Endodermal cell (in vitro differentiated cells): ENCODE measurements around the gene LIN37. TPM values are rescaled to one million over a fixed set of nuclear protein-coding genes. Genes with fewer than 3 reads are reported as not detected.

Experiments used
- DNase-seq: peaks from one replicate; pipeline ENCODE4 v3.0.0-alpha.2; 2017
- H3K27ac ChIP-seq: 2 replicates; pipeline ENCODE4 v1.5.1; 2013; ENCODE audit warnings: mild to moderate bottlenecking, low read depth, low read length, moderate library complexity
- H3K27me3 ChIP-seq: 2 replicates; pipeline ENCODE4 v1.6.1; 2013; ENCODE audit warnings: mild to moderate bottlenecking, low read length, moderate library complexity; ENCODE audit not compliant: insufficient read depth, control insufficient read depth, poor library complexity, severe bottlenecking
- H3K36me3 ChIP-seq: 2 replicates; pipeline ENCODE4 v1.7.0; 2013; ENCODE audit warnings: mild to moderate bottlenecking, low read length, moderate library complexity; ENCODE audit not compliant: control insufficient read depth, insufficient read depth
- H3K4me1 ChIP-seq: one replicate; pipeline ENCODE4 v1.7.0; 2013; ENCODE audit warnings: low read length; ENCODE audit not compliant: control insufficient read depth, insufficient read depth
- H3K4me3 ChIP-seq: 2 replicates; pipeline ENCODE4 v1.5.1; 2013; ENCODE audit warnings: mild to moderate bottlenecking, low read length, moderate library complexity
- H3K9ac ChIP-seq: 2 replicates; pipeline ENCODE4 v1.6.1; 2013; ENCODE audit warnings: mild to moderate bottlenecking, low read length, moderate library complexity; ENCODE audit not compliant: poor library complexity, severe bottlenecking; ENCODE audit errors: extremely low read depth
- H3K9me3 ChIP-seq: 2 replicates; pipeline ENCODE4 v1.6.1; 2013; ENCODE audit warnings: mild to moderate bottlenecking, low read length, moderate library complexity; ENCODE audit not compliant: control insufficient read depth
- H3K27ac Mint-ChIP-seq: 2 replicates; pipeline ENCODE4 v1.8.0; 2020; ENCODE audit warnings: mixed read lengths
- H3K27me3 Mint-ChIP-seq: 2 replicates; pipeline ENCODE4 v1.8.0; 2021; ENCODE audit warnings: mild to moderate bottlenecking, mixed read lengths; ENCODE audit not compliant: insufficient read depth
- H3K36me3 Mint-ChIP-seq: 2 replicates; pipeline ENCODE4 v1.8.0; 2020; ENCODE audit warnings: low read depth, mixed read lengths
- H3K4me1 Mint-ChIP-seq: 2 replicates; pipeline ENCODE4 v1.8.0; 2020; ENCODE audit warnings: mixed read lengths
- H3K4me3 Mint-ChIP-seq: 2 replicates; pipeline ENCODE4 v1.8.0; 2020; ENCODE audit warnings: mild to moderate bottlenecking, moderate library complexity, mixed read lengths
- H3K9me3 Mint-ChIP-seq: 2 replicates; pipeline ENCODE4 v1.8.0; 2020; ENCODE audit warnings: mild to moderate bottlenecking, mixed read lengths
- CTCF ChIP-seq: fragments of 200-600 bp; sonication (generic); conservative IDR thresholded peaks from 2 replicates; pipeline ENCODE4 v1.5.0; 2021; ENCODE audit warnings: antibody characterized with exemption, mild to moderate bottlenecking
- WGBS, 2 experiments: methylation state at CpG; one replicate each; pipeline versions ENCODE4 v1.1.5 to v1.1.7; 2013; ENCODE audit warnings: missing lambda C conversion rate in 2 of 2, mixed read lengths in 1 of 2; ENCODE audit not compliant: insufficient coverage in 1 of 2, insufficient read length in 1 of 2; 5-methylcytosine and 5-hydroxymethylcytosine counted together
- total RNA-seq, 2 donors: library from RNA; stranded (reverse); fragmentation: NEBNext Ultra II Directional in 1 of 2; extraction: Animal tissue kit (Norgen Biotek cat#: 25700) in 1 of 2; gene quantifications; 2 replicates in 1 of 2; 3 replicates in 1 of 2; pipeline ENCODE4 v1.2.1, GENCODE V29; 2021

Gene LIN37
- total RNA-seq, 2 donors from 2014 or later: 6.6 to 7.6 TPM

GRCh38 chr19:35796645-35797542, 48.5 kb downstream of the LIN37 start:
- 43 to 48% methylated on average over 16 to 39 of the region's 39 CpGs for WGBS, 2 experiments
- Mint-ChIP-seq H3K9me3 (no peaks in the 10 kb centered on the region), H3K36me3 (no peaks in the 10 kb centered on the region), H3K27ac (no peak overlapping the region), H3K4me1 (peaks cover 4% of the 10 kb centered on the region), H3K4me3 (peak overlapping the region; percentile 28), H3K27me3 (peaks cover 33% of the 10 kb centered on the region)
- Histone ChIP-seq H3K9ac (no peak overlapping the region), H3K27me3 (peaks cover 36% of the 10 kb centered on the region), H3K4me1 (no peaks in the 10 kb centered on the region), H3K9me3 (no peaks in the 10 kb centered on the region), H3K36me3 (no peaks in the 10 kb centered on the region), H3K27ac (no peak overlapping the region), H3K4me3 (no peak overlapping the region)
- TF ChIP-seq CTCF: no peak
- DNase-seq: peak; percentile 50

GRCh38 chr19:35797663-35798062, 49.3 kb downstream of the LIN37 start:
- H3K4me3 Mint-ChIP-seq: peak overlapping the region; percentile 28
- H3K36me3 ChIP-seq: no peaks in the 10 kb centered on the region
- H3K4me3 ChIP-seq: no peak overlapping the region
- H3K27ac Mint-ChIP-seq: no peak overlapping the region
- WGBS, 2 experiments: 44 to 55% methylated on average over 9 to 15 of the region's 15 CpGs
- no peak overlapping the region for H3K27ac ChIP-seq
- no peaks in the 10 kb centered on the region for H3K4me1 ChIP-seq
- no peaks in the 10 kb centered on the region for H3K9me3 ChIP-seq
- peak; percentile 77 for DNase-seq
- no peaks in the 10 kb centered on the region for H3K36me3 Mint-ChIP-seq
- peaks cover 4% of the 10 kb centered on the region for H3K4me1 Mint-ChIP-seq
- peaks cover 33% of the 10 kb centered on the region for H3K27me3 Mint-ChIP-seq
- H3K9ac ChIP-seq: no peak overlapping the region
- H3K9me3 Mint-ChIP-seq: no peaks in the 10 kb centered on the region
- TF ChIP-seq CTCF: no peak
- peaks cover 36% of the 10 kb centered on the region for H3K27me3 ChIP-seq

GRCh38 chr19:35801828-35802227, 53.5 kb downstream of the LIN37 start:
- no peak overlapping the region for H3K4me3 ChIP-seq
- Mint-ChIP-seq H3K27ac (no peak overlapping the region), H3K9me3 (no peaks in the 10 kb centered on the region), H3K27me3 (peaks cover 24% of the 10 kb centered on the region), H3K36me3 (no peaks in the 10 kb centered on the region), H3K4me1 (peaks cover 3% of the 10 kb centered on the region), H3K4me3 (no peak overlapping the region)
- no peak overlapping the region for H3K9ac ChIP-seq
- H3K36me3 ChIP-seq: no peaks in the 10 kb centered on the region
- whole genome bisulfite sequencing, 2 experiments: 77 to 100% methylated on average over 2 to 3 of the region's 3 CpGs
- peaks cover 16% of the 10 kb centered on the region for H3K27me3 ChIP-seq
- no peak for DNase-seq
- H3K9me3 ChIP-seq: no peaks in the 10 kb centered on the region
- no peaks in the 10 kb centered on the region for H3K4me1 ChIP-seq
- TF ChIP-seq CTCF: no peak
- no peak overlapping the region for H3K27ac ChIP-seq

Other genes starting within 250 kb of the LIN37 start
- 100 to 1,000 TPM; 430 to 451 TPM for gene DMKN, start 234.9 kb upstream of the LIN37 start, total RNA-seq
- gene SBSN, start 220.3 kb upstream of the LIN37 start, total RNA-seq: not detected
- gene GAPDHS, start 215.1 kb upstream of the LIN37 start, total RNA-seq: not detected
- gene TMEM147, start 202.9 kb upstream of the LIN37 start, total RNA-seq: 100 to 1,000 TPM; 109 to 119 TPM
- under 1 TPM in 1 of 2 donors, not detected in 1; 0.18 TPM for gene ATP4A, start 184.9 kb upstream of the LIN37 start, total RNA-seq
- not detected for gene PMIS2, start 162.4 kb upstream of the LIN37 start, total RNA-seq
- 10 to 100 TPM; 32.4 to 33.7 TPM for gene HAUS5, start 135.8 kb upstream of the LIN37 start, total RNA-seq
- 10 to 100 TPM; 81.1 to 89.2 TPM for gene RBM42, start 119.5 kb upstream of the LIN37 start, total RNA-seq
- 1 to 10 TPM; 1.2 to 1.3 TPM for gene ETV2, start 106.8 kb upstream of the LIN37 start, total RNA-seq
- gene COX6B1, start 100.3 kb upstream of the LIN37 start, total RNA-seq: 100 to 1,000 TPM; 401 to 445 TPM
- gene UPK1A, start 82.1 kb upstream of the LIN37 start, total RNA-seq: under 1 TPM; 0.37 to 0.46 TPM
- gene ZBTB32, start 44.0 kb upstream of the LIN37 start, total RNA-seq: not detected
- 10 to 100 TPM; 48.1 to 54.0 TPM for gene KMT2B, start 30.6 kb upstream of the LIN37 start, total RNA-seq
- 1 to 10 TPM; 4.6 to 7.1 TPM for gene IGFLR1, start 6.1 kb upstream of the LIN37 start, total RNA-seq
- gene U2AF1L4, start 3.2 kb upstream of the LIN37 start, total RNA-seq: 10 to 100 TPM; 17.3 to 23.2 TPM
- 100 to 1,000 TPM; 101 to 109 TPM for gene PSENEN, start 2.9 kb upstream of the LIN37 start, total RNA-seq
- under 1 TPM; 0.33 to 0.90 TPM for gene HSPB6, start 8.5 kb downstream of the LIN37 start, total RNA-seq
- 10 to 100 TPM; 37.8 to 45.4 TPM for gene PROSER3, start 9.6 kb downstream of the LIN37 start, total RNA-seq
- gene ARHGAP33, start 27.0 kb downstream of the LIN37 start, total RNA-seq: 10 to 100 TPM; 12.7 to 15.0 TPM
- 1 to 10 TPM; 1.0 to 1.5 TPM for gene PRODH2, start 64.3 kb downstream of the LIN37 start, total RNA-seq
- under 1 TPM; 0.24 to 0.80 TPM for gene NPHS1, start 103.9 kb downstream of the LIN37 start, total RNA-seq
- gene KIRREL2, start 108.3 kb downstream of the LIN37 start, total RNA-seq: 1 to 10 TPM; 1.4 to 2.3 TPM
- gene APLP1, start 120.0 kb downstream of the LIN37 start, total RNA-seq: 10 to 100 TPM in 1 of 2 donors, 1 to 10 TPM in 1; 4.1 to 10.6 TPM
- 10 to 100 TPM; 20.8 to 24.4 TPM for gene NFKBID, start 152.0 kb downstream of the LIN37 start, total RNA-seq
- 1 to 10 TPM; 1.3 to 1.5 TPM for gene HCST, start 154.0 kb downstream of the LIN37 start, total RNA-seq
- not detected for gene TYROBP, start 159.7 kb downstream of the LIN37 start, total RNA-seq
- gene LRFN3, start 187.8 kb downstream of the LIN37 start, total RNA-seq: 10 to 100 TPM; 18.7 to 24.3 TPM
- gene SDHAF1, start 246.6 kb downstream of the LIN37 start, total RNA-seq: 10 to 100 TPM; 12.9 to 14.1 TPM